ENCODE measurements around the gene RAB15. TPM values are rescaled to one million over a fixed set of nuclear protein-coding genes. Genes with fewer than 3 reads are reported as not detected.

RAB15 gene
- total RNA-seq, 1 experiment from 2014 or later = 13.8 TPM

DNA sequence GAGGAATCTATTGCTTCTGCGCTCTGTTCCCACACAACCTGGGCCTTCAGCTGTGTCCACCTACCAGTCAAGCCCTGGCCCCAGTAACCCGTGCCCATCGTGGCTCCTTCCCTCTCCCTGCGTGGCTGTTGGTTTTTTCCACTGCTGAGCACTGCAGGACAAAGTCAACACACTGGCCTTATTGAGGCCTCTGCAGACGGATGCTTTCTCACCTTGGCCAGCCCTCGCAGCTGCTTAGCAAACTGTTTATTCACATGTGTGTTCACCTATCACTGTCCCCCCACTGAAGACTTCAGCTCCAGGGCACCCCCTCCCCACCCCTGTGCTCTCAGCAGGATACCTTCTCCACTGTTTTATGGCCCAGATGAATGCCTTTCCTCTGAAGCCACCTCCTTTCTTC, 16.8 kb downstream of the RAB15 start:
- no peak for DNase-seq (ENCODE audit: low read depth)

DNA sequence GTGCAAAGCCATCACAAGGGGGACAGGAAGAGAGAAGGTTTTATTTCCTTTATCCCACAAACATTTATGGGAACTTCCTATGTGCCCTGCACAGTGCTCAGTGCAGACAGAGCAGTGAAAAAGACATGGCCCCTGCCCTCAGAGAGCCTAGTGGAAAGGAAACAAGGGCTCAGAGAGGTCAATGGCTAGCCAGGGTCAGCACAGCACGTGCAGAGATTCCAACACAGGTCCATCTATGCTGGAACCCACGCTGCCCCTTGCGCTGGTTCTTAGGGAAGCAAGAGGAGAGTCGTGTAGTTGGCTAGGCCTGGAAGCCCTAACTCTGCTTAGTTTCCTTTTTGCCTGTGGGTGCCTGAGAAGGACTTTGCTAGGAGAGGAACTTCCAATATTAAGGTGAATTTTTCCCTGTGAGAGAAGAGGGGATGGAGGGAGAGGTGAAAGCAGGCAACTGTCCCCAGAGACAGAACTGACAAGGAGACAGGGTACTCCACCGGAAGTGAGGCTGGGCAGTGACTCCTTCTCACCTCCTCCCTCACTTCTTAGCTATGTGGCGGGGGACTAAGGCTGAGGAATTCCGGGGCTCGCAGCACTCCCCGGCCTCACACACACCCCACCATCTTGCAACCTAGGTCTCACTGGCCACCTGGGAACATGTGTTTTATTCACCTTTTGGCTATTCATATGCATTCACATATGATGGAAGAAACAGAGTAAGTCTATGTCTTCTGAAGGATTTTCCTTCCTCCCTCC, 17.5 kb downstream of the RAB15 start:
- DNase-seq (ENCODE audit: low read depth) = no peak

DNA sequence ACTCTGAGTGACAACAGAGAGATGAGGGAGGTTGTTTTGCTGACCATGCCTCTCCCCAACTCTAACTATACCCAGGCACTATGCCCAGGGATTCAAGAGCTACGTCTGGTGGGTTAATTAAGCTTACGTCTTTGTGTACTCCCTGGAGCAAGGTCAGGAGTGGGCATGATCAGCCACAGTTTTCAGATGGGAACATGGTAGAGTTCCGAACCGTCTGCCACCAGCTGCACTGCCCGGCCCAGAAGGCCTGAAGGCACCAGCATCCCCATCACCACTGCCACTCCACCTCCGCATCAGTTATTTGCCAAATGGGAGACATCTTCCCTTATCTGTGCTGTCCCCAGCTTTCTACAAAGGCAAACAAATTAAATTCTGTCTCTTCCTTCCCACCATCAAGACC, 18.5 kb downstream of the RAB15 start:
- no peak for DNase-seq (ENCODE audit: low read depth)

DNA sequence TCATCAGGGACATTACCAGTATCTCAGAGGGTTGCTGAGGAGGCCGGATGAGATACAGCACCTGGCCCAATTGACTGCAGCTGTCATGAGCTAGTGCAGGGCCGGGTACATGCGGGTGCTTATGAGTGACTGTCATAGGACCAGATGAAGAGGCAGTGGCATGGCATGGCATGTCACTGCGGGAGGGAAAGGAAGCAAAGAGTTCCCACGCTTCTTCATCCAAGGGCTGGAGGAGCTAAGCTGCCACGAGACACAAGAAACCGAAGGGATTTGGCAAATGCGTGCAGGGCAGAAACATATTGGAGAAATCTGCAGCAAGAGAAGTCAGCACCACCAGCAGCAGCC, 18.9 kb downstream of the RAB15 start:
- no peak for DNase-seq (ENCODE audit: low read depth)

DNA sequence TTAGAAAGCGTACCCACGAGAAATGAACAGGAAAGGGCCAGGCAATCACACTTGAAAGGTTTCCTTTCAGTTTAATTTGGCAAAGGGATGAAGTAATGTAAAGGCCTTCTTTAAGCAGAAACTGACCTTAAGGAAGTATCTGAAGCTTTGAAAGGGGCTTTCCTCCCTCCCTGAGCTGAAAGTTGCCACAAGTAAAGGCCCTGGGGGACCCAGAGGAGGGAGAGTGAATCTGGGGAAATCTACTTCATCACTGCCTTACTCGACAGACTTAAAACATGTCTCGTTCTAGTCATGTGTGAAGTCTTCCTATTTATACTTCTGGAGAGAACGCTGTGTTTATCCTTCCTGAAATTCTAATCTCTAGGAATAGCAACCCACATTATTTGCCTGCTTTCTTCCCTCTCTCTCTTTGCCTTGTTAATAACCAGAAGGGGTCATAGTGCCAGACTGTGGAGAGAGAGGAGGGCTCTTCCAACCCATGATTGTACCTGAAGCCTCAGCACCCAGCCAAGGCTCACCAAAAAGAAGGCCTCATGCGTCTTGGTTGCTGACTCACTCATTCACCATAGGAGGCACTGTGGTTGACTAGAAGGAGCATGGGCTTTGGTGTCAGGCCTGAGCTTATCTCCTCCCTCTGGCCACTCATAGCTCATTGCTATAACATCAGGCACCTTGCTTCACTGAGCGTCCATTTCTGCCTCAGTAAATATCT, 19.4 kb downstream of the RAB15 start:
- DNase-seq (ENCODE audit: low read depth) = no peak

DNA sequence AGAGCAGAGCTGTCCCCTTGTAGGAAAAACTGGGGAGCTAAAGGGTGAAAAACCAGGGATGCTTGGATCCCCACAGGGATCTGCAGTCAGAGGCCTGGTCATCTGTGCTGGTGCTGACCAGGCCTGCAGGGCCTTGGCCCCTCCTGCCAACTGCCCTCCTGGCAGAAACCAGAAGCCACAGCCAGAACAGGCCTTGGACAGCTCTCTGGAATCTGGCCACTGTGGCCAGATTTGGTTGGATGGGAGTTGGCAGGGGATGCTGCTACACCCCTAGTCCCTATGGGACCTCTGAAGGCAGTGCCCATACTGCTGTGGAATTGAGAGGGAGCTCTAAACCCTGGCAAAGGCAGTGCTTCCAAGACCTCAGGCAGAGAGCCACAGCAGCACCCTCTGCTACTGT, 20.4 kb downstream of the RAB15 start:
- no peak for DNase-seq (ENCODE audit: low read depth)

DNA sequence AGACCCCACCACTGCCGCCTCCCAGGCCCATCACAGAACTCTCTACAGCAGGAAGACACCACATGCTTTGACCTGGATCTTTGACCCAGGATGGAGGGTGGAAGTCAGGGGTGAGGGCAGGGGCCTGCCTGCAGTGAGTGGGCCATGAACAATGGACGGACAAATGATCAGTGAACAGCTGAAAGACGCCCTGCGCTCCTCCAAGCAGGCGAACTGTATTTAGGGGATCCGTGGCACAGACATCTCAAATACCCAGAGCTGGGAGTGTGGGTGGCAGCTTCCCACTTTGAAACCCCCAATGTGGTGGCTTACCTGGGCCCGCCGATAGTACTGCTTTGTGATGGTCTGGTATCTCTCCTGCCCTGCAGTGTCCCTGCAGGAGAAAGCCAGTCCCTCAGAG, 20.8 kb downstream of the RAB15 start:
- no peak for DNase-seq (ENCODE audit: low read depth)

DNA sequence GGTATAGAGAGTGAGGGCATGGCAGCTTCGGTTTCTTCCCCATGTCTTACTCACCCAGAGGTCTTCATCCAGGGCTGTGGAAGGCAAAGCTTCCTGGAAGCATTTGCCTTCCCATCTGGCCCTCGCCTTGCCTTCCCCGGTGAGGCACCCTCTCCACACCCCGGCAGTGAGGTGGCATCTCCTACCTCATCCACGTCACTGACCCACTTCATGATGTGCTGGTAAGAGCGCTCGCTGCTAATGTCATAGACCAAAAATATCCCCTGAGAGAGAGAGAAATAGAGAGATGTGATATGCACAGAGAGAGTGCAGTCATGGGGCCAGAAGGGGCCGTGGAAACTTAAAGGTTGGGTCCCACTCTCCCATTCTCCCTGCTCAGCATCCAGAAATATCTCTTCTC, 21.2 kb downstream of the RAB15 start:
- DNase-seq (ENCODE audit: low read depth) = no peak

DNA sequence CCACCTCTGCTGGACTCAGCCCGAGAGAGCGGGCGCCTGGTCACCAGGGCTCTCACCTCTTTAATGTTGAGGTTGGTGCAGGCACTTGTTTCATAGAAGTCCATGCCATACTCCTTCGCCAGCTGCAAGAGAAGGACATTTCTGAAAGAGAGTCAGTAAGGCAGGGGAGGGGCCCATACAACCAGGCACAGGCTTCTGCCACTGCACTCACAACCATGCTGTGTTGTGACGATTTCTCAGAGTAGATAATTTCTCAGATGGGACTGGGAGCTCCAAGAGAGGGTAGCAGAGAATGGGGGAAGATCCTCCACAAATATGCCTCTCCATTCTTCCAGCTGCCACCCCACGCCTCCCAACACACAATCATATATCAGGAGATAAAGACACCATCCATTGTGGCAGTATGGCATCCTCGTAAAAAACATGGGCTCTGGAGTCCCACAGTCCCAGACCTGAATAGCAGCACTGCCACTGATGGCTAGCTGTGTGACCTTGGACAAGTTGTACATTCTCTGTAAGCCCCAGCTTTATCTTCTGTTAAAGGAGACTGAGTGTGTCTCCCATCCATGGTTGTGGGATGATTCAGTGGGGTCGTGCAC, 23.4 kb downstream of the RAB15 start:
- DNase-seq (ENCODE audit: low read depth) = no peak

DNA sequence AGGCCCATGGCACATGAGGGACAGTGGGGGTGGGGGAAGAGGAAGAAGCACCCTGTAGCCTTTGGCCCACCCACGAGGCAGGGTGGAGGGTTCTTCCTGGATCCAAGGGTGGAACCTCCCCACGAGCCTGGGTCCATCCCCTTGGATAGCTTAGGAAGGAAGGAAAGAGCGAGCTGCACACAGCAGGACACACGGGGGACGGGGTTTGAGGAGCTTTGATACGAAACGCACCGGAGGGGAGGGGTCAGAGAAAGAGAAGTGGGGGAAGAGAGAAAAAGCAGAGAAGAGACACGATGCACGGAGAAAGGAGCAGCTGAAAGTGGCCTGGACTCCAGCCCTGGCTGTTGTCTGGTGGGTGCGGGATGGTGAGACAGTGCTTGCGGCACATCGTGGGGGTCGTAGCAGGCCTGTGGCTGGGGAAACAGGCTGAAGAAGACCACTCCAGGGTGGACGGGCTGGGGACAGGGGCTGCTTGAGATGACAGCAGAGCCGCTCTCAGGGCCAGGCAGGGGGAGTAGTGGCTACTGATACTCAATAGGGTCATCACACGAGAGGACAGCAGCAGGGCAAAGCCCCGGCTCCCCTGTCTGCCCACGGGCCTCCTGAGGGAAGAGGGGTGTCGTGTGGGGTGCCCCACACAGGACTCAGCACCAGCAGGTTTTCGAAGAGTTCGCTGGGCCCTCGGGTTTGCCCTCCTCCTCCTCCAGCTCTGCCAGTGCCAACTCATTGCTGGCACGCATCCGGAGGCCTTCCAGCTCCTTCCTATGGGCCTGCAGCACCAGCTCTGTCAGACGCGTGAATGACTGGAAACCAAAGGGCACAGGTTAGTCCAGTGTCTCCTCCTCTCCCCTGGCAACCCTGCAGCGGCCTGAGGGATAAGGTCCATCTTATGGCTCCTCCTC, 24.2 kb downstream of the RAB15 start:
- DNase-seq (ENCODE audit: low read depth) = no peak

DNA sequence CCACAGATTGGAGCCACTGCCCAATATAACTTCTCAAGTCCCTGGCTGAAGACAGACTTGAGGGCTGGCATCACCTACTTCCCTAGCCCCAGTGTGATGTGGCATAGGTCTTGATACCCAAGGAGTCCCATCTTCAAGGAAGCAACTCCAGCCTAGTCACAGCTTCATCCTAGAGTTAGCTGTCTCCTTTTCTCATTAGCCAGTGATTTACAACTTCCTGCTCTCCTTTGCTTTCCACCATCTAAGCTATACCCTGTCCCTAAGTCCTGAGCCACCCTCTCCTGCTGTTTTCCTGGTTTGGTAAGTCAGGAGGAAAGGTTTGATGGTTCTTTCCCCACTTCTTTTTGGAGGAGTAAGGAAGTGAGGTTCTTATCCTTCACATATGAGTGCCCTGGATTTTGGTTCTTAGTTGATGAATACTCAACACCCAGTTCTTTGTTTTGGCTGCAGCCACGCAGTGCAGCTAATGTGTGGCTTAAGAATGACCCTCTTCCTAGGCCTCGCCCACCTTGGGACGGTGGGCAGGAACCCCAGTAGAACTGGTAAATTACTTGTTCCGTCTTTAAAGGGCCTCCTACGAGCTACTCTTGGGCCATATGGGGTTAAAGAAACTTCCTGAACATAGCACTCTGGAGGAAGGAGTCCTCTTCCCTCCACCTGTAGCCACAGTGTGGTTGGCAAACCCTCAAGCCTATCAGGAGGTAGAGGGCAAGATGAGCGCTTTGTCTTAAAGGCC, 25.7 kb downstream of the RAB15 start:
- DNase-seq (ENCODE audit: low read depth) = no peak

DNA sequence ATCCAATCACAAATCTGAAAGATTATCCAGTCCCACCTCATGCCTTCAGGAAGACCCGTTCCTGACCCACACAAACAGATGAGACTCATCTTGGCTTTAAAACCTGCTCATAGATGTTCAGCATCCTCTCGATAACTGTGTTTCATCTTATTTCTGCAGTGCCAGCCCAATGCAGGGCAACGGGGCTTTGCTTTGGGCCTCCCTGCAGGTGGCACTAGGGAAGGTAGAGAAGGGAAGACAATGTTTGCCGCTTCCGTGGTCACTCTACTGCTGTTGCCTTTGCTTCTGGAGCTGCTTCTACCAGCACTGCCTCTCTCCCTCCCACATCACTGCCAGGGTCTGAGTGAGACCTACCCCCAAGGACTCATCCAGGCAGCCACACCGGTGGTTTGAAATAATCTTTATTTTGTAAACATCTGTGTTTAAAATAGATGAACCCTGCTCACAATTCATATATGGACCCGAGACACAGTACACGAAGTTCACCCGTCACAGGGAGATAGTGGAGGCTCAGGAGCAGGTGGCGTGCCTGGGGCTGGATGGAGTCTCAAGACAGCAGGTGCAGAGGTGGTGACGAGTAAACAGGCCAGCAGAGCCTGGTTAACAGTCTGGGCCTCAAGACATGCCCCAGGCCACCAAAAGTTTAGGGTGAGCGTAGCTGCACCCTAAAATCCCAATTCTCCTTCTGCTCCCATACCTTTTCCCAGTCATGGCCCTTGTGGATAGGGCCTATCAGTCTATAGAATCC, 26.5 kb downstream of the RAB15 start:
- DNase-seq (ENCODE audit: low read depth) = no peak

DNA sequence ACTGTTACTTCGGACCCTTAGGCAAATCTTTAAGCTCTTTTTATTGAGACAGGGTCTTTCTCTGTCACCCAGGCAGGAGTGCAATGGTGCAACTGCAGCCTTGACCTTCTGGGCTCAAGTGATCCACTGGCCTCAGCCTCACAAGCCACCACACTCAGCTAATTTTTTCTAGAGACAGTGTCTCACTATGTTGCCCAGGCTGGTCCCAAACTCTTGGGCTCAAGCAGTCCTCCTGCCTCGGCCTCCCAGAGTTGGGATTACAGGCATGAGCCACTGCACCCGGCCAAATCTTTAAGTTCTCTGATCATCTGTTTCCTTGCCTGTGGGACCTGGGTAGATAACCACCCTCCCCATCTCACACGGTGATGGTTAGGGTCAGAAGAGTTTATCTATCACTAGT, 27.3 kb downstream of the RAB15 start:
- DNase-seq (ENCODE audit: low read depth) = no peak

DNA sequence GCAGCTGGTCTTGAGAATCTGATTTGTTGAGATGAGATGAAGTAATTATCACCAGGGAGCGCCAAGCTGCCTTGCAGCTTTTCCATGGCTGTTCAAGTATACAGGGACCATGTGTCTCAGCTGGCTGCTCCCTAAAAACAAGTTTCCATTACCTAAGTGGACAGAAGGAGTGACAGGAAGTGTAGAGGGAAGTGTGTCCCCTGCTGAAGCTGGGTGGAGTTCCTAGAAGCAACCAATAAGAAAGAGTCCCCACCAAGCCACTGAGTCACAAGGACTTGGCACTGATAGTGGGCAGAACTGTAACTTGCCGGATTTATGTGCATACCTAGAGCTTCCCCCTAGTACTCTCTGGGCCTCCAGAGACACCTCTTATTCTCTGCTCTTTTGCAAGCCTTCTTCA, 28.1 kb downstream of the RAB15 start:
- DNase-seq (ENCODE audit: low read depth) = no peak

DNA sequence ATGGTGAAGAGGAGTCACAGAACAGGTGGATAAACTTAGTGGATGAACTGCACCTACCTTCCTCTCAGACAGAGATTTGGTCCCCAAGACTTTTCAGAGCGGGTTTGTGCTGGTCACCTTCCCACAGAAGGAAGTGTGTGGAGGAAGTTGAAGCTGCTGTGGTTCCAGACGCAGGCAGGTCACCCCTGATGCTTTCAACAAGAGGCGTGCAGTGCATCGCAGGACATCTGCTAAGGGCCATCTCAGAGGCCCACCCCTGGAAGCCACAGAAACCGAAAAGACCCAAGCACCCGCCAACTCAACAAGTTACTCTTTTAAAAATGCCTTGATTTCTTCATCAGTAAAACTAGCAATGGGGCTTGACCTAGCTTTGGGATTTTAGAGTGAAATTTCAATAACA, 28.6 kb downstream of the RAB15 start:
- DNase-seq (ENCODE audit: low read depth) = no peak

DNA sequence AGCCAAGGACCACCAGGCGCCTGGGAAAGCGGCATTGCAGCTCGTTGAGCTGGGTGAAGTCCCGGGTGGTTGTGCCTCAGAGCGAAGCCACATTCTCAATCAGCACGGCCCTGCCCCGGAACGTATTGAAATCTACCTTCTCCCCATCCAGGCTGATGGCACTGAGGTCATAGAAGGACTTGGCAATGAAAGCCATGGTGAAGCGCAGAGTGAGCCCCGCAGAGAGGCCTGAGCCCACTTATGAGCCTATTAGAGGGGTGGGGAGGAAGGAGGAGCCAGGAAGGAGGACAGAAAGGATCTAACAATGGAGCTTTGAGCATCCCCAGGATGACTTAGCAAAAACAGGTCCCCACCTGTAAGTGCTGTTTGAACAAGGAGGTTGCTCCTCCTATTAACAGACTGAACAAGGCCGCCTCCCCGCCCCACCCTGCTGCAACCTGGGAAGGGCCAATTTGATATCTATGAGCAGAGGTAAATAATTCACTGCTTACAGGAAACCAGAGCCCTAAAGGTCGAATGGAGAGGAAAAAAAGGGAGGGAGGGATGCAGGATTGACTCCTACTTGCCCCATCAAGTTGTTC, 29.5 kb downstream of the RAB15 start, which contains the start of gene GPX2:
GPX2 (minus strand) TSS at position 215 of the 581 bp plus-strand sequence; CDS start at position 196, 19 bp downstream.
- no peak for DNase-seq (ENCODE audit: low read depth)

DNA sequence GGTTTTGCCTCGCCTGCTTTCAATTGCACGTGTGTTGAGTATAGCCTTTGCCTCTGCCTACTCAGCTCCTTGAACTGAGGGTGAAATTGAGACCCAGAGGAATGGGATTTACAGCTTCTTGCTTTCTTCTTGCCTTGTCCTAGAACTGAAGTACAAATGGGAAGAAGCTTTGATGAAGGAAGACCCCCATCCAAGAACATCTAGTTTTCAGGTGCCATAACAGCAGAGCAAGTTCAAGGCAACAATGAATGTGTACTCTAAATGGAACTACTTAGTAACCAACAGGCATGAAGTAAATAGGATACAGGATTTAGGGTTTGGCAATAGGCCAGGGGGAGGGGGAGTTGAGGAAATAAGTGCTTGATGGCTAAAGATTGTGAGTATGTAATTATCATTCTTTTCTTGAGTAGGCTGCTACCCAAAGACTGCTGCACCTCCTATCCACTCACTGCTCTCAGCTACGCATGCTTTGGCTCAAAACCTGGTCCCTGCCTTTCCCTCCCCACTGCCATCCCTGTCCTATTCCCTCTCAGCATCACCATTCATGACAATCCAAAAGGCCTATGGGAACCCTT, 31.7 kb downstream of the RAB15 start:
- DNase-seq (ENCODE audit: low read depth) = no peak

DNA sequence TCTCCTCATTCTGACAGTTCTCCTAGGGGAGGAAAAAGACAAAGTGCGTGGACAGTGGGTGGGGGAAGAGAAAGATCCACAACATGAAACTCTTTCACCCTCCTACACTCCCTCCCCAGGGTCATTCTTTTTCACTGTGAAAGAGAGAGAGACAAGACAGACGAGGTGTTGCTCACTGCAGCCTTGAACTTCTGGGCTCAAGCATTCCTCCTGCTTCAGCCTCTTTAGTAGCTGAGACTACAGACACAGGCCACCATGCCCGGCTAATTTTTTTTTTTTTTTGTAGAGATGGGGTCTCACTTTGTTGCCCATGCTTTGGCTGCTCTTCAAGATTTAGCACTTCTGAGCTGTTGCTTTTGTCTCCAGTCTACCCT, 32.3 kb downstream of the RAB15 start:
- no peak for DNase-seq (ENCODE audit: low read depth)

DNA sequence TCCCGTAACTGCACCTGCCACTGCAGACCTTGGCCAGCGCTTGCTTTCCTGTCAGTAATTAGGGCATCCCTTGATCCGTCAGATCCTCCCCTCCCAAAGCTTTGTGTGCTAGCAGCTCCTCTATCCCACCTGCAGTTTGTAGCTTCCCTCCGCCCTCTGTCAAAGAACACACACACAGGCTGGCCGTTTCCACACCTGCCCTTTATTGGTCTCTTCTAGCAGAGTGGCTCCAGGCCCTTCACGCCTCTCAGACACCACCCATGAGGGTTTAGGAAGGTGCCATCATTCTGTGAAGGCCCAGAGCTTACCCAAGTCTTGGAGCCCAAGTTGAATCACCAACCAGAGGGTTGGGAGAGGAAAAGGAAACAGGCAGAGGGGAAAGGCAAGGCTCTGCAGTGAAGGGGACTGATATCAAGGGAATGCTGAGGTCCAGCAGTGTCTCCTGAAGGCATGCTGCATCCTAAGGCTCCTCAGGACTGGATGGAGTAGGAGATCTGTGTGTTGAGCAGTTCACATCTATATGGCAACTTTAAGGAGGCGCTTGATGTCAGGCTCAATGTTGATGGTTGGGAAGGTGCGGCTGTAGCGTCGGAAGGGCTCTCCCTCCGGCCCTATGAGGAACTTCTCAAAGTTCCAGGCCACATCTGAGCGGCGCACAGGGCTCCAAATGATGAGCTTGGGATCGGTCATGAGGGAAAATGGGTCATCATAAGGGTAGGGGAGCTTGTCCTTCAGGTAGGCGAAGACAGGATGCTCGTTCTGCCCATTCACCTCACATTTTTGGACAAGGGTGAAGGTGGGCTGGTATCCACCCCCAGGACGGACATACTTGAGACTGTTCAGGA, 32.9 kb downstream of the RAB15 start:
- no peak for DNase-seq (ENCODE audit: low read depth)

All from Daoy (cell line).